NB4 (cell line): ENCODE data around the gene CD300LG.

Experiments used
- CTCF ChIP-seq: IDR thresholded peaks from one replicate; pipeline ENCODE4 v1.5.1; 2012; ENCODE audit warnings: low read depth, low read length
- POLR2A ChIP-seq: IDR thresholded peaks from 2 replicates; pipeline ENCODE4 v1.6.1; 2011; ENCODE audit warnings: mild to moderate bottlenecking; ENCODE audit not compliant: insufficient read length; ENCODE audit errors: extremely low read depth

- TF ChIP-seq CTCF (no peak), POLR2A (no peak)
Measured at GRCh38 chr17:43826206-43826605, 20.8 kb upstream of the CD300LG start.
